HEK293 (cell line): ENCODE data around the gene KLHL12.

Experiments used
- BCL11A ChIP-seq: fragments of 450-650 bp; formaldehyde crosslinking; IDR thresholded peaks from 2 replicates; pipeline ENCODE4 v1.5.1; 2016; ENCODE audit warnings: low read depth, missing biosample characterization, missing genetic modification characterization
- ELK4 ChIP-seq: IDR thresholded peaks from 2 replicates; pipeline ENCODE4 v1.6.1; 2011; ENCODE audit warnings: mild to moderate bottlenecking, low read depth, low read length, borderline replicate concordance
- GFI1B ChIP-seq: fragments of 450-650 bp; formaldehyde crosslinking; IDR thresholded peaks from 2 replicates; pipeline ENCODE4 v1.5.1; 2016; ENCODE audit warnings: missing biosample characterization, missing genetic modification characterization
- HIC1 ChIP-seq: fragments of 450-650 bp; formaldehyde crosslinking; IDR thresholded peaks from 2 replicates; pipeline ENCODE4 v1.5.1; 2016; ENCODE audit warnings: missing biosample characterization, missing genetic modification characterization
- SCRT2 ChIP-seq: fragments of 450-650 bp; formaldehyde crosslinking; IDR thresholded peaks from 2 replicates; pipeline ENCODE4 v1.5.1; 2016; ENCODE audit warnings: missing biosample characterization, missing genetic modification characterization
- TSHZ1 ChIP-seq: fragments of 450-650 bp; formaldehyde crosslinking; IDR thresholded peaks from 2 replicates; pipeline ENCODE4 v1.5.1; 2016; ENCODE audit warnings: missing biosample characterization, missing genetic modification characterization, borderline replicate concordance
- ZBTB10 ChIP-seq: fragments of 450-650 bp; formaldehyde crosslinking; IDR thresholded peaks from 2 replicates; pipeline ENCODE4 v1.5.1; 2016; ENCODE audit warnings: missing biosample characterization, missing genetic modification characterization
- ZBTB17 ChIP-seq: fragments of 450-650 bp; formaldehyde crosslinking; IDR thresholded peaks from 2 replicates; pipeline ENCODE4 v1.5.1; 2016; ENCODE audit warnings: missing biosample characterization, missing genetic modification characterization
- ZNF133 ChIP-seq: fragments of 450-650 bp; formaldehyde crosslinking; IDR thresholded peaks from 2 replicates; pipeline ENCODE4 v1.5.1; 2016; ENCODE audit warnings: missing biosample characterization, missing genetic modification characterization
- ZNF155 ChIP-seq: fragments of 450-650 bp; formaldehyde crosslinking; IDR thresholded peaks from 2 replicates; pipeline ENCODE4 v1.5.1; 2016; ENCODE audit warnings: missing biosample characterization, missing genetic modification characterization
- ZNF23 ChIP-seq: fragments of 450-650 bp; formaldehyde crosslinking; IDR thresholded peaks from 2 replicates; pipeline ENCODE4 v1.5.1; 2016; ENCODE audit warnings: missing biosample characterization, missing genetic modification characterization, borderline replicate concordance
- ZNF48 ChIP-seq: fragments of 450-650 bp; formaldehyde crosslinking; IDR thresholded peaks from 2 replicates; pipeline ENCODE4 v1.5.1; 2016; ENCODE audit warnings: missing biosample characterization, missing genetic modification characterization
- ZNF510 ChIP-seq: fragments of 450-650 bp; formaldehyde crosslinking; IDR thresholded peaks from 2 replicates; pipeline ENCODE4 v1.5.1; 2018; ENCODE audit warnings: mild to moderate bottlenecking, missing genetic modification characterization, missing biosample characterization; ENCODE audit not compliant: insufficient replicate concordance
- ZNF555 ChIP-seq: fragments of 450-650 bp; formaldehyde crosslinking; conservative IDR thresholded peaks from 2 replicates; pipeline ENCODE4 v1.5.1; 2017; ENCODE audit warnings: missing biosample characterization, mild to moderate bottlenecking, missing genetic modification characterization, inconsistent platforms
- ZNF558 ChIP-seq: fragments of 450-650 bp; formaldehyde crosslinking; IDR thresholded peaks from 2 replicates; pipeline ENCODE4 v1.5.1; 2016; ENCODE audit warnings: missing biosample characterization, missing genetic modification characterization
- ZNF621 ChIP-seq: fragments of 450-650 bp; formaldehyde crosslinking; IDR thresholded peaks from 2 replicates; pipeline ENCODE4 v1.5.1; 2017; ENCODE audit warnings: missing biosample characterization, missing genetic modification characterization
- ZNF658 ChIP-seq: fragments of 450-650 bp; formaldehyde crosslinking; IDR thresholded peaks from 2 replicates; pipeline ENCODE4; 2016; ENCODE audit warnings: missing biosample characterization, missing genetic modification characterization
- ZNF701 ChIP-seq: fragments of 450-650 bp; formaldehyde crosslinking; IDR thresholded peaks from 2 replicates; pipeline ENCODE4 v1.5.1; 2016; ENCODE audit warnings: missing biosample characterization, missing genetic modification characterization
- ZNF791 ChIP-seq: fragments of 450-650 bp; formaldehyde crosslinking; IDR thresholded peaks from 2 replicates; pipeline ENCODE4 v1.5.1; 2016; ENCODE audit warnings: missing biosample characterization, missing genetic modification characterization
- ZNF830 ChIP-seq: fragments of 450-650 bp; IDR thresholded peaks from 2 replicates; pipeline ENCODE4 v1.5.0; 2018; ENCODE audit warnings: missing biosample characterization, missing genetic modification characterization, low read depth, mild to moderate bottlenecking, moderate library complexity
- ZNF843 ChIP-seq: fragments of 450-650 bp; formaldehyde crosslinking; IDR thresholded peaks from 2 replicates; pipeline ENCODE4 v1.5.1; 2016; ENCODE audit warnings: missing biosample characterization, missing genetic modification characterization
- ZSCAN30 ChIP-seq: fragments of 450-650 bp; IDR thresholded peaks from 2 replicates; pipeline ENCODE4 v1.5.1; 2018; ENCODE audit warnings: missing biosample characterization, mild to moderate bottlenecking, missing genetic modification characterization, moderate library complexity
- TF ChIP-seq, protein P1 (sequence below): fragments of 450-650 bp; formaldehyde crosslinking; IDR thresholded peaks from 2 replicates; pipeline ENCODE4 v1.5.1; 2016; ENCODE audit warnings: missing biosample characterization, missing genetic modification characterization
- TF ChIP-seq, protein P2 (sequence below): fragments of 450-650 bp; formaldehyde crosslinking; IDR thresholded peaks from 2 replicates; pipeline ENCODE4 v1.5.1; 2016; ENCODE audit warnings: missing biosample characterization, missing genetic modification characterization
- TF ChIP-seq, protein P3 (sequence below): fragments of 450-650 bp; formaldehyde crosslinking; IDR thresholded peaks from 2 replicates; pipeline ENCODE4 v1.5.1; 2016; ENCODE audit warnings: missing biosample characterization, missing genetic modification characterization
- TF ChIP-seq, protein P4 (sequence below): fragments of 450-650 bp; formaldehyde crosslinking; IDR thresholded peaks from 2 replicates; pipeline ENCODE4 v1.5.1; 2016; ENCODE audit warnings: missing biosample characterization, missing genetic modification characterization

KLHL12 gene

DNA sequence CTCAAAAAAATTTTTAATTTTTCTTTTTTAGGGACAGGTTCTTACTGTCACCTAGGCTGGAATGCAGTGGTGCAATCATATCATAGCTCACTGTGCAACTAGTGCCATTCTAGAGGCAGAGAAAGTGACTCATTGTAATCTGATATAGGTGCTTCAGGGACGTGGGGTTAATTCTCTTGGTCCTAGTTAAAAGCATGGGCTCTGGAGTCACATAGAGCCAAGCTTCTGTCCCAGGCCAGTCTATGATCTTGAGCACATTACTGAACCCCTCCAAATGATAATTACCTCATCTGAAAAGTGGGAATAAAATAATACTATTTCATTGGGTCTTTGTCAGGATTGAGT, 32.2 kb upstream of the KLHL12 start (continued):
- TF ChIP-seq ZNF830 (tag by site-specific recombination): no peak
- TF ChIP-seq ZNF155 (tag by site-specific recombination): no peak
- no peak for TF ChIP-seq ZNF621 (tag by site-specific recombination)
- no peak for TF ChIP-seq ZNF791 (tag by site-specific recombination)
- no peak for TF ChIP-seq ZNF701 (tag by site-specific recombination)
- no peak for TF ChIP-seq ZNF555 (tag by site-specific recombination)
- TF ChIP-seq, protein P1, sequence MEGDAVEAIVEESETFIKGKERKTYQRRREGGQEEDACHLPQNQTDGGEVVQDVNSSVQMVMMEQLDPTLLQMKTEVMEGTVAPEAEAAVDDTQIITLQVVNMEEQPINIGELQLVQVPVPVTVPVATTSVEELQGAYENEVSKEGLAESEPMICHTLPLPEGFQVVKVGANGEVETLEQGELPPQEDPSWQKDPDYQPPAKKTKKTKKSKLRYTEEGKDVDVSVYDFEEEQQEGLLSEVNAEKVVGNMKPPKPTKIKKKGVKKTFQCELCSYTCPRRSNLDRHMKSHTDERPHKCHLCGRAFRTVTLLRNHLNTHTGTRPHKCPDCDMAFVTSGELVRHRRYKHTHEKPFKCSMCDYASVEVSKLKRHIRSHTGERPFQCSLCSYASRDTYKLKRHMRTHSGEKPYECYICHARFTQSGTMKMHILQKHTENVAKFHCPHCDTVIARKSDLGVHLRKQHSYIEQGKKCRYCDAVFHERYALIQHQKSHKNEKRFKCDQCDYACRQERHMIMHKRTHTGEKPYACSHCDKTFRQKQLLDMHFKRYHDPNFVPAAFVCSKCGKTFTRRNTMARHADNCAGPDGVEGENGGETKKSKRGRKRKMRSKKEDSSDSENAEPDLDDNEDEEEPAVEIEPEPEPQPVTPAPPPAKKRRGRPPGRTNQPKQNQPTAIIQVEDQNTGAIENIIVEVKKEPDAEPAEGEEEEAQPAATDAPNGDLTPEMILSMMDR (tag by site-specific recombination): no peak
- no peak for TF ChIP-seq ZBTB10 (tag by site-specific recombination)
- no peak for TF ChIP-seq ELK4
- no peak for TF ChIP-seq ZNF48 (tag by site-specific recombination)
- peak; percentile 38; the same call in 1 of the 2 replicates for TF ChIP-seq ZNF558 (tag by site-specific recombination)
- peak; percentile 59; the same call in 1 of the 2 replicates for TF ChIP-seq HIC1 (tag by site-specific recombination)
- TF ChIP-seq, protein P2, sequence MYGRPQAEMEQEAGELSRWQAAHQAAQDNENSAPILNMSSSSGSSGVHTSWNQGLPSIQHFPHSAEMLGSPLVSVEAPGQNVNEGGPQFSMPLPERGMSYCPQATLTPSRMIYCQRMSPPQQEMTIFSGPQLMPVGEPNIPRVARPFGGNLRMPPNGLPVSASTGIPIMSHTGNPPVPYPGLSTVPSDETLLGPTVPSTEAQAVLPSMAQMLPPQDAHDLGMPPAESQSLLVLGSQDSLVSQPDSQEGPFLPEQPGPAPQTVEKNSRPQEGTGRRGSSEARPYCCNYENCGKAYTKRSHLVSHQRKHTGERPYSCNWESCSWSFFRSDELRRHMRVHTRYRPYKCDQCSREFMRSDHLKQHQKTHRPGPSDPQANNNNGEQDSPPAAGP (tag by site-specific recombination): no peak
- TF ChIP-seq ZSCAN30: 0 out of 2 replicates have a peak, but pooled peaks have one; percentile 22
- TF ChIP-seq, protein P3, sequence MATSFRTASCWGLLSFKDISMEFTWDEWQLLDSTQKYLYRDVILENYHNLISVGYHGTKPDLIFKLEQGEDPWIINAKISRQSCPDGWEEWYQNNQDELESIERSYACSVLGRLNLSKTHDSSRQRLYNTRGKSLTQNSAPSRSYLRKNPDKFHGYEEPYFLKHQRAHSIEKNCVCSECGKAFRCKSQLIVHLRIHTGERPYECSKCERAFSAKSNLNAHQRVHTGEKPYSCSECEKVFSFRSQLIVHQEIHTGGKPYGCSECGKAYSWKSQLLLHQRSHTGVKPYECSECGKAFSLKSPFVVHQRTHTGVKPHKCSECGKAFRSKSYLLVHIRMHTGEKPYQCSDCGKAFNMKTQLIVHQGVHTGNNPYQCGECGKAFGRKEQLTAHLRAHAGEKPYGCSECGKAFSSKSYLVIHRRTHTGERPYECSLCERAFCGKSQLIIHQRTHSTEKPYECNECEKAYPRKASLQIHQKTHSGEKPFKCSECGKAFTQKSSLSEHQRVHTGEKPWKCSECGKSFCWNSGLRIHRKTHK: no peak
- peak; percentile 58; the same call in 1 of the 2 replicates for TF ChIP-seq BCL11A (tag by site-specific recombination)
- no peak for TF ChIP-seq GFI1B
- peak; percentile 27; the same call in 1 of the 2 replicates for TF ChIP-seq ZBTB17 (tag by site-specific recombination)
- no peak for TF ChIP-seq ZNF23 (tag by site-specific recombination)
- TF ChIP-seq ZNF843: no peak
- TF ChIP-seq SCRT2 (tag by site-specific recombination): peak; percentile 98
- TF ChIP-seq TSHZ1 (tag by site-specific recombination): 0 out of 2 replicates have a peak, but pooled peaks have one; percentile 41
- TF ChIP-seq ZNF510: no peak
- TF ChIP-seq, protein P4, sequence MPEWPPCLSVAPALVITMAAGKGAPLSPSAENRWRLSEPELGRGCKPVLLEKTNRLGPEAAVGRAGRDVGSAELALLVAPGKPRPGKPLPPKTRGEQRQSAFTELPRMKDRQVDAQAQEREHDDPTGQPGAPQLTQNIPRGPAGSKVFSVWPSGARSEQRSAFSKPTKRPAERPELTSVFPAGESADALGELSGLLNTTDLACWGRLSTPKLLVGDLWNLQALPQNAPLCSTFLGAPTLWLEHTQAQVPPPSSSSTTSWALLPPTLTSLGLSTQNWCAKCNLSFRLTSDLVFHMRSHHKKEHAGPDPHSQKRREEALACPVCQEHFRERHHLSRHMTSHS: no peak
- TF ChIP-seq ZNF658 (tag by site-specific recombination): no peak
- no peak for TF ChIP-seq ZNF133
